ENCODE results near the gene DEFB132. TPM values are rescaled to one million over a fixed set of nuclear protein-coding genes. Genes with fewer than 3 reads are reported as not detected.

DEFB132 gene
- total and polyA plus RNA-seq, 2 of the 13 experiments (the other 11 are each of a cell fraction or from before 2014, with no cell fraction given), result not detected

DNA sequence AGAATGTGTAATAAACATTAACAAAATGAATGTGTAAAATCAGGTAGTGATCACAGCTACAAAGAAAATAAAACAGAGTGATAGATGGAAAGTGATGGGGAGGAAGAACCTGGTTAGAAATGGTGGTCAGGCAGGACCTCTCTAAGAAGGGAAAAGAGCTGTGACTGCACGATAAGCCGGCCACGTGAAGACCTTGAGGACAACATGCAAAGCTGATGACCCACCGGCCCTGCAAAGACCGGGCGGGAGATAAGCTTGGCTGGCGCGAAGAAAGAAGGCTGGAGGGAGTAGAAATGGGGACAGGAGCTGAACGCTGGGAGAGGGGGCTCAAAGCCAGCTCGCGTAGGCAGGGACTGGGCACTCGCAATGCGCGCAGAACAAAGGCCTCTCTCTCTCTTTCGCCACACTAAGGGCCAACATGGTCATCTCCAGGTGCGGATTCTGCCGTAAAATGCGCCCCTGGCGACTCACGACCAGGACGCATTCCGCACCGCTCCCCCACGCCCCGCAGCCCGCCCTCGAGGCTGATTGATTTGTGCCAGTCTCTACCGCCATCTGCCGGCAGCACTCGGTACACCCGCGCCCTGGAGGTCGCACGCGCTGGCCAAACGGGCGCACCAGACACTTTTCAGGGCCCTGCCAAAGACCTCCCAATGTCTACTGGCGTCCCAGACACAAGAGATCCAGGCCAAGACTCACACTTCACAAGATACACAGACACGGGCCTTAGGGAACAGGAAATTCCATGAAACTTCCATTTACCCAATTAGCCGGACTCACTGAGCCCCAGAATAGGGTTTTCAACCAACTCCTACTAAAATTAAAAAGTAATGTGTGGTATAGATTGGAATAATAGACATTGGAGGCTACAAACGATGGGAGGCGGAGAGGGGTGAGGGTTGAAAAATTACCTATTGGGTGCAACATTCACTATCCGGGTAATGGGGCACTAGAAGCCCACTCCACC lies 9.4 kb downstream of the DEFB132 start (continued):
- TF ChIP-seq, protein P1, sequence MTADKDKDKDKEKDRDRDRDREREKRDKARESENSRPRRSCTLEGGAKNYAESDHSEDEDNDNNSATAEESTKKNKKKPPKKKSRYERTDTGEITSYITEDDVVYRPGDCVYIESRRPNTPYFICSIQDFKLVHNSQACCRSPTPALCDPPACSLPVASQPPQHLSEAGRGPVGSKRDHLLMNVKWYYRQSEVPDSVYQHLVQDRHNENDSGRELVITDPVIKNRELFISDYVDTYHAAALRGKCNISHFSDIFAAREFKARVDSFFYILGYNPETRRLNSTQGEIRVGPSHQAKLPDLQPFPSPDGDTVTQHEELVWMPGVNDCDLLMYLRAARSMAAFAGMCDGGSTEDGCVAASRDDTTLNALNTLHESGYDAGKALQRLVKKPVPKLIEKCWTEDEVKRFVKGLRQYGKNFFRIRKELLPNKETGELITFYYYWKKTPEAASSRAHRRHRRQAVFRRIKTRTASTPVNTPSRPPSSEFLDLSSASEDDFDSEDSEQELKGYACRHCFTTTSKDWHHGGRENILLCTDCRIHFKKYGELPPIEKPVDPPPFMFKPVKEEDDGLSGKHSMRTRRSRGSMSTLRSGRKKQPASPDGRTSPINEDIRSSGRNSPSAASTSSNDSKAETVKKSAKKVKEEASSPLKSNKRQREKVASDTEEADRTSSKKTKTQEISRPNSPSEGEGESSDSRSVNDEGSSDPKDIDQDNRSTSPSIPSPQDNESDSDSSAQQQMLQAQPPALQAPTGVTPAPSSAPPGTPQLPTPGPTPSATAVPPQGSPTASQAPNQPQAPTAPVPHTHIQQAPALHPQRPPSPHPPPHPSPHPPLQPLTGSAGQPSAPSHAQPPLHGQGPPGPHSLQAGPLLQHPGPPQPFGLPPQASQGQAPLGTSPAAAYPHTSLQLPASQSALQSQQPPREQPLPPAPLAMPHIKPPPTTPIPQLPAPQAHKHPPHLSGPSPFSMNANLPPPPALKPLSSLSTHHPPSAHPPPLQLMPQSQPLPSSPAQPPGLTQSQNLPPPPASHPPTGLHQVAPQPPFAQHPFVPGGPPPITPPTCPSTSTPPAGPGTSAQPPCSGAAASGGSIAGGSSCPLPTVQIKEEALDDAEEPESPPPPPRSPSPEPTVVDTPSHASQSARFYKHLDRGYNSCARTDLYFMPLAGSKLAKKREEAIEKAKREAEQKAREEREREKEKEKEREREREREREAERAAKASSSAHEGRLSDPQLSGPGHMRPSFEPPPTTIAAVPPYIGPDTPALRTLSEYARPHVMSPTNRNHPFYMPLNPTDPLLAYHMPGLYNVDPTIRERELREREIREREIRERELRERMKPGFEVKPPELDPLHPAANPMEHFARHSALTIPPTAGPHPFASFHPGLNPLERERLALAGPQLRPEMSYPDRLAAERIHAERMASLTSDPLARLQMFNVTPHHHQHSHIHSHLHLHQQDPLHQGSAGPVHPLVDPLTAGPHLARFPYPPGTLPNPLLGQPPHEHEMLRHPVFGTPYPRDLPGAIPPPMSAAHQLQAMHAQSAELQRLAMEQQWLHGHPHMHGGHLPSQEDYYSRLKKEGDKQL (CRISPR knock-in tag; IDR thresholded peaks at IDR 0.05; ENCODE audit: low read depth), result no peak
- TF ChIP-seq ZNF891 (CRISPR knock-in tag; IDR thresholded peaks at IDR 0.05) (peak; percentile 97), FOSL2 (CRISPR knock-in tag; IDR thresholded peaks at IDR 0.05) (peak; percentile 80), MXD4 (CRISPR knock-in tag; IDR thresholded peaks at IDR 0.05) (peak; percentile 94), EP300 (IDR thresholded peaks at IDR 0.05; ENCODE audit: low read depth in 2 of 2, low read length in 2 of 2) (peak in 1 of 2 experiments; percentile 18; a peak in 1 of 4 replicates), EP300 (CRISPR knock-in tag; IDR thresholded peaks at IDR 0.05; ENCODE audit: borderline replicate concordance) (peak; percentile 57; the same call in 1 of the 2 replicates), ZNF224 (CRISPR knock-in tag; IDR thresholded peaks at IDR 0.05) (peak; percentile 99), ZNF546 (CRISPR knock-in tag; conservative IDR thresholded peaks at IDR 0.05) (peak; percentile 90), RFXANK (CRISPR knock-in tag; IDR thresholded peaks at IDR 0.05) (0 out of 2 replicates have a peak, but pooled peaks have one; percentile 69), ZNF781 (CRISPR knock-in tag; IDR thresholded peaks at IDR 0.05; ENCODE audit: borderline replicate concordance, not compliant biosample characterization) (peak; percentile 93), KDM3A (CRISPR knock-in tag; IDR thresholded peaks at IDR 0.05; ENCODE audit: low read depth) (peak; percentile 83), ADNP (CRISPR knock-in tag; IDR thresholded peaks at IDR 0.05) (peak; percentile 60; the same call in 1 of the 2 replicates), ATF4 (CRISPR knock-in tag; IDR thresholded peaks at IDR 0.05) (peak in 1 of 2 experiments; percentile 82; a peak in 1 of 4 replicates)
- TF ChIP-seq, protein P2, sequence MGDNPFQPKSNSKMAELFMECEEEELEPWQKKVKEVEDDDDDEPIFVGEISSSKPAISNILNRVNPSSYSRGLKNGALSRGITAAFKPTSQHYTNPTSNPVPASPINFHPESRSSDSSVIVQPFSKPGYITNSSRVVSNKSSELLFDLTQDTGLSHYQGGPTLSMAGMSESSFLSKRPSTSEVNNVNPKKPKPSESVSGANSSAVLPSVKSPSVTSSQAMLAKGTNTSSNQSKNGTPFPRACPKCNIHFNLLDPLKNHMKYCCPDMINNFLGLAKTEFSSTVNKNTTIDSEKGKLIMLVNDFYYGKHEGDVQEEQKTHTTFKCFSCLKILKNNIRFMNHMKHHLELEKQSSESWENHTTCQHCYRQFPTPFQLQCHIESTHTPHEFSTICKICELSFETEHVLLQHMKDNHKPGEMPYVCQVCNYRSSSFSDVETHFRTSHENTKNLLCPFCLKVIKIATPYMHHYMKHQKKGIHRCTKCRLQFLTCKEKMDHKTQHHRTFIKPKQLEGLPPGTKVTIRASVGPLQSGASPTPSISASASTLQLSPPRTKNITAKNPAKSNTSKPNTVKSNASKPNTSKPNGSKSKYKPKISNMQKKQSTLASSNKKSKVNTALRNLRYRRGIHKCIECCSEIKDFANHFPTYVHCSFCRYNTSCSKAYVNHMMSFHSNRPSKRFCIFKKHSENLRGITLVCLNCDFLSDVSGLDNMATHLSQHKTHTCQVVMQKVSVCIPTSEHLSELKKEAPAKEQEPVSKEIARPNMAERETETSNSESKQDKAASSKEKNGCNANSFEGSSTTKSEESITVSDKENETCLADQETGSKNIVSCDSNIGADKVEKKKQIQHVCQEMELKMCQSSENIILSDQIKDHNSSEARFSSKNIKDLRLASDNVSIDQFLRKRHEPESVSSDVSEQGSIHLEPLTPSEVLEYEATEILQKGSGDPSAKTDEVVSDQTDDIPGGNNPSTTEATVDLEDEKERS (CRISPR knock-in tag; IDR thresholded peaks at IDR 0.05), result peak; percentile 97
- TF ChIP-seq, protein P3, sequence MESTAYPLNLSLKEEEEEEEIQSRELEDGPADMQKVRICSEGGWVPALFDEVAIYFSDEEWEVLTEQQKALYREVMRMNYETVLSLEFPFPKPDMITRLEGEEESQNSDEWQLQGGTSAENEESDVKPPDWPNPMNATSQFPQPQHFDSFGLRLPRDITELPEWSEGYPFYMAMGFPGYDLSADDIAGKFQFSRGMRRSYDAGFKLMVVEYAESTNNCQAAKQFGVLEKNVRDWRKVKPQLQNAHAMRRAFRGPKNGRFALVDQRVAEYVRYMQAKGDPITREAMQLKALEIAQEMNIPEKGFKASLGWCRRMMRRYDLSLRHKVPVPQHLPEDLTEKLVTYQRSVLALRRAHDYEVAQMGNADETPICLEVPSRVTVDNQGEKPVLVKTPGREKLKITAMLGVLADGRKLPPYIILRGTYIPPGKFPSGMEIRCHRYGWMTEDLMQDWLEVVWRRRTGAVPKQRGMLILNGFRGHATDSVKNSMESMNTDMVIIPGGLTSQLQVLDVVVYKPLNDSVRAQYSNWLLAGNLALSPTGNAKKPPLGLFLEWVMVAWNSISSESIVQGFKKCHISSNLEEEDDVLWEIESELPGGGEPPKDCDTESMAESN (CRISPR knock-in tag; conservative IDR thresholded peaks at IDR 0.05), result peak; percentile 94

Data from HepG2 (cell line).